Sigmoid colon (tissue), 7 donors: ENCODE measurements around the gene BCR. TPM values are rescaled to one million over a fixed set of nuclear protein-coding genes. Genes with fewer than 3 reads are reported as not detected.

Experiments
- DNase-seq: peaks from one replicate; pipeline ENCODE4 v3.0.0-alpha.2; 2019
- H3K27ac ChIP-seq, 4 donors: fragments of 200-600 bp; sonication (generic); one replicate each; pipeline ENCODE4 v1.5.1; 2016 to 2019; ENCODE audit warnings: mild to moderate bottlenecking in 1 of 4
- H3K27me3 ChIP-seq, 3 donors: fragments of 200-600 bp; sonication (generic); one replicate each; pipeline ENCODE4 v1.5.1; 2019; ENCODE audit warnings: mild to moderate bottlenecking in 1 of 3
- H3K36me3 ChIP-seq, 4 donors: fragments of 200-600 bp; sonication (generic); one replicate each; pipeline ENCODE4 v1.5.1; 2016 to 2019
- H3K4me1 ChIP-seq, 4 donors: fragments of 200-600 bp; sonication (generic); one replicate each; pipeline ENCODE4 v1.5.1; 2017 to 2019
- H3K4me3 ChIP-seq, 4 donors: fragments of 200-600 bp; sonication (generic); one replicate each; pipeline ENCODE4 v1.5.1; 2017 to 2019; ENCODE audit warnings: mild to moderate bottlenecking in 2 of 4, moderate library complexity in 1 of 4
- H3K9me3 ChIP-seq, 4 donors: fragments of 200-600 bp in 3 of 4; sonication (generic) in 3 of 4; one replicate each; pipeline versions ENCODE4 v1.5.1 to v1.6.1; 2013 to 2019
- EP300 ChIP-seq, 4 donors: sonication (generic); formaldehyde crosslinking; IDR thresholded peaks; one replicate each; pipeline ENCODE4 v1.6.1; 2017; ENCODE audit warnings: antibody characterized with exemption in 4 of 4
- POLR2A ChIP-seq, 2 donors: fragments of 450-650 bp; IDR thresholded peaks; one replicate each; pipeline ENCODE4 v1.6.1; 2016; ENCODE audit warnings: antibody characterized with exemption in 2 of 2, mild to moderate bottlenecking in 2 of 2, moderate library complexity in 2 of 2
- POLR2AphosphoS5 ChIP-seq, 4 donors: sonication (generic); formaldehyde crosslinking; IDR thresholded peaks; one replicate each; pipeline ENCODE4 v1.6.1; 2017; ENCODE audit warnings: antibody characterized with exemption in 4 of 4
- WGBS, 2 donors: extraction: QIAGEN DNeasy Blood & Tissue Kit; methylation state at CpG; one replicate each; pipeline ENCODE4 v1.1.7; 2013; 5-methylcytosine and 5-hydroxymethylcytosine counted together
- intact Hi-C: fragments of 100-400 bp; cut with DNase I; formaldehyde crosslinking; loops from one replicate; pipeline ENCODE4 v1.15.1; 2023
- polyA plus RNA-seq, 3 donors: library from polyadenylated mRNA; stranded (reverse); fragments of 200-250 nt; gene quantifications; one replicate each; pipeline ENCODE4 v1.2.3, GENCODE V29; 2013
- total RNA-seq, 4 donors: library from RNA; depleted of rRNA; stranded (reverse); fragments of >200 nt; gene quantifications; one replicate each; pipeline ENCODE4 v1.1.0, GENCODE V29; 2016
- TF ChIP-seq, protein P1 (sequence below), 4 experiments: fragments of 450-650 bp in 3 of 4; fragments of 200-600 bp in 1 of 4; IDR thresholded peaks; one replicate each; pipeline ENCODE4 v1.5.1; 2016 to 2019; ENCODE audit warnings: antibody characterized with exemption in 4 of 4, mild to moderate bottlenecking in 3 of 4, moderate library complexity in 2 of 4
- donor health status: healthy with polysubstance abuse.
- donor health status: Bipolar disorder and iron deficiency.
- donor health status: healthy.

BCR gene
- total and polyA plus RNA-seq, 7 donors: 10.8 to 39.9 (median 17.5) TPM

DNA sequence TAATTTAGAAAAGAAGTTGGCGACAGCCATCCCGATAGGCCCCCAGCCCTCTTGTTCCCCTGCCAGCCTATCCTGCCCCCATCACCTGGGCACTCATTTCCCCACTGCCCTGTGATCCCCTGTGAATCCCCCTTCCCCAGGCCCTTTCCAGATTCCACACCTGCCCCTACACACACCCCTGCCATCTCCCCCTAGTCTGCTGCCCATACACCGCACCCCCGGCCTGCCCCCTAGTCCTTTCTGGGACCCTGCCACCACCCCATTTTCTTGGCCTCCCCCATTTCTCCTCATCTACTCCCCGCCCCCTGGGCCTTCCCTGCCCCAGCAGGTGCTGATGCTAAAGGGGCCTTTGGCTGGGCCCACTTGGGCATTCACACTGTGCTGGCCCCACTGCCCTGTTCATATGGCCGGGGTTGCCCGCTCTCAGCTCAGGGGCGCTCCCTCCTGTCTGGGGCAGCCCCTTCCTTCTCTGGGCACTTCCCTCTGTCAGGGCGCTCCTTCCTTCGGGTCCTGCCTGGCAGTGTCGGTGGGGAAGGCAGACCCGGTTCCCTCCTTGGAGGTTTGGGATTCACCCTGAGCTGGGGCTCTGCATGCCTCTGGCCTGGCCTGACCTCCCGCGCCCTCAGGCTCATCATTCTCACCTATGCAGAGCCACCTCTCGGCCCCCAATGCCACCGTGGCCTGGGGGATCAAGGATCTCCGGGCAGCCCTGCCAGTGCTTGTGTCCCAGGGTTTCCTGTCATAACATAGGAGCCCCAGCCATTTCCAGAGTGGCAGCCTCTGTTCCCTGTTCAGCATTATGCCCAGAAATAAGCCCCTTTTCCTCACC lies 108.2 kb downstream of the BCR start:
- H3K36me3 ChIP-seq: peaks cover 7 to 67% (median 25%) of the 10 kb centered on the region in 4 donors
- intact Hi-C loops: loop anchor here (10.0 kb wide), 2 partner anchors 236 to 334 kb away; no protein-coding TSS in a partner anchor
- no peaks in the 10 kb centered on the region for H3K9me3 ChIP-seq
- H3K27me3 ChIP-seq: no peaks in the 10 kb centered on the region
- H3K27ac ChIP-seq: peak overlapping the region in 3 of 4 donors; percentile 55 to 64 (median 62)
- TF ChIP-seq POLR2AphosphoS5 (IDR thresholded peaks at IDR 0.05) (no peak), POLR2A (IDR thresholded peaks at IDR 0.05) (no peak), EP300 (IDR thresholded peaks at IDR 0.05) (no peak)
- TF ChIP-seq, protein P1, sequence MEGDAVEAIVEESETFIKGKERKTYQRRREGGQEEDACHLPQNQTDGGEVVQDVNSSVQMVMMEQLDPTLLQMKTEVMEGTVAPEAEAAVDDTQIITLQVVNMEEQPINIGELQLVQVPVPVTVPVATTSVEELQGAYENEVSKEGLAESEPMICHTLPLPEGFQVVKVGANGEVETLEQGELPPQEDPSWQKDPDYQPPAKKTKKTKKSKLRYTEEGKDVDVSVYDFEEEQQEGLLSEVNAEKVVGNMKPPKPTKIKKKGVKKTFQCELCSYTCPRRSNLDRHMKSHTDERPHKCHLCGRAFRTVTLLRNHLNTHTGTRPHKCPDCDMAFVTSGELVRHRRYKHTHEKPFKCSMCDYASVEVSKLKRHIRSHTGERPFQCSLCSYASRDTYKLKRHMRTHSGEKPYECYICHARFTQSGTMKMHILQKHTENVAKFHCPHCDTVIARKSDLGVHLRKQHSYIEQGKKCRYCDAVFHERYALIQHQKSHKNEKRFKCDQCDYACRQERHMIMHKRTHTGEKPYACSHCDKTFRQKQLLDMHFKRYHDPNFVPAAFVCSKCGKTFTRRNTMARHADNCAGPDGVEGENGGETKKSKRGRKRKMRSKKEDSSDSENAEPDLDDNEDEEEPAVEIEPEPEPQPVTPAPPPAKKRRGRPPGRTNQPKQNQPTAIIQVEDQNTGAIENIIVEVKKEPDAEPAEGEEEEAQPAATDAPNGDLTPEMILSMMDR (IDR thresholded peaks at IDR 0.05): no peak
- H3K4me3 ChIP-seq: no peak overlapping the region
- 95 to 96% methylated on average over 17 of the region's 17 CpGs for WGBS, 2 donors
- H3K4me1 ChIP-seq: peaks cover 0 to 28% (median 23%) of the 10 kb centered on the region in 4 donors
- DNase-seq: no peak

DNA sequence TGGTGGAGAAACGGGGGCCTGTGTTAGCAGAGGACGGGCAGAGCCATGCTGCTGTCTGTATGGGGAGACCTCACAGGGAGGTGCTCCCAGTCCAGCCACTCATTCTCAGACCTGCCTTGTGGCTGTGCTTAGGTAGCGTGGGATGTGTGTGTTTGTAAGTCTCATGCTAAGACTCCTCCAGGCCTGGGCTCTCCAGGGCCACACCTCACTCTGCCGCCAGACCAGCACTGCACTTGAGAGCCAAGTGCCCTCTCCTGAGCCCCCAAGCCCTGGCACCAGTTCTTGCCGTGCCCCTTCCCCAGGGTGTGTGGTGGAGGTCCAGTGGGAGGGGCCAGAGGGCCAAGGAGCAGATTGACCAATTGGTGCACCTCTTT lies 108.8 kb downstream of the BCR start:
- TF ChIP-seq EP300 (IDR thresholded peaks at IDR 0.05) (no peak), POLR2AphosphoS5 (IDR thresholded peaks at IDR 0.05) (no peak), POLR2A (IDR thresholded peaks at IDR 0.05) (no peak)
- TF ChIP-seq, protein P1 (IDR thresholded peaks at IDR 0.05): no peak
- no peaks in the 10 kb centered on the region for H3K9me3 ChIP-seq
- no peak for DNase-seq
- intact Hi-C loops: loop anchor here (10.0 kb wide), 2 partner anchors 236 to 334 kb away; no protein-coding TSS in a partner anchor
- H3K27ac ChIP-seq: peak overlapping the region in 3 of 4 donors; percentile 55 to 64 (median 62)
- peaks cover 0 to 28% (median 22%) of the 10 kb centered on the region in 4 donors for H3K4me1 ChIP-seq
- H3K4me3 ChIP-seq: no peak overlapping the region
- 82 to 88% methylated on average over 5 of the region's 5 CpGs for WGBS, 2 donors
- no peaks in the 10 kb centered on the region for H3K27me3 ChIP-seq
- H3K36me3 ChIP-seq: peaks cover 11 to 73% (median 28%) of the 10 kb centered on the region in 4 donors

GRCh38 chr22:23289851-23290724 lies 109.8 kb downstream of the BCR start:
- Histone ChIP-seq H3K4me3 (no peak overlapping the region), H3K27ac (peak overlapping the region; percentile 39 to 64 (median 58)), H3K9me3 (no peaks in the 10 kb centered on the region), H3K27me3 (no peaks in the 10 kb centered on the region), H3K4me1 (peaks cover 0 to 26% (median 20%) of the 10 kb centered on the region in 4 donors), H3K36me3 (peaks cover 11 to 78% (median 33%) of the 10 kb centered on the region in 4 donors)
- TF ChIP-seq, protein P1 (IDR thresholded peaks at IDR 0.05): peak; percentile 49 to 78 (median 74)
- TF ChIP-seq POLR2A (IDR thresholded peaks at IDR 0.05): no peak
- intact Hi-C loops: loop anchor here (10.0 kb wide), 2 partner anchors 235 to 335 kb away; no protein-coding TSS in a partner anchor
- DNase-seq: peak; percentile 75
- WGBS, 2 donors: 55 to 71% methylated on average over 18 of the region's 18 CpGs

GRCh38 chr22:23291806-23292452 lies 111.6 kb downstream of the BCR start:
- H3K27me3 ChIP-seq: no peaks in the 10 kb centered on the region
- no peaks in the 10 kb centered on the region for H3K9me3 ChIP-seq
- no peak for DNase-seq
- no peak overlapping the region for H3K4me3 ChIP-seq
- peaks cover 0 to 14% (median 10%) of the 10 kb centered on the region in 4 donors for H3K4me1 ChIP-seq
- peaks cover 14 to 87% (median 37%) of the 10 kb centered on the region in 4 donors for H3K36me3 ChIP-seq
- 84% methylated on average over 13 of the region's 13 CpGs for WGBS, 2 donors
- intact Hi-C loops: no loop called here
- TF ChIP-seq, protein P1 (IDR thresholded peaks at IDR 0.05): no peak
- TF ChIP-seq POLR2AphosphoS5 (IDR thresholded peaks at IDR 0.05): no peak
- no peak for TF ChIP-seq POLR2A (IDR thresholded peaks at IDR 0.05)
- no peak for TF ChIP-seq EP300 (IDR thresholded peaks at IDR 0.05)
- no peak overlapping the region for H3K27ac ChIP-seq
